GM18867 (cell line): ENCODE results near the gene MRPS18B.

Experiments used
- ATAC-seq: cut with Tn5 transposase; IDR thresholded peaks from one replicate; pipeline ENCODE4 v1.9.1; 2021; ENCODE audit warnings: mild to moderate bottlenecking, moderate library complexity; ENCODE audit not compliant: unreplicated experiment

The MRPS18B gene

DNA sequence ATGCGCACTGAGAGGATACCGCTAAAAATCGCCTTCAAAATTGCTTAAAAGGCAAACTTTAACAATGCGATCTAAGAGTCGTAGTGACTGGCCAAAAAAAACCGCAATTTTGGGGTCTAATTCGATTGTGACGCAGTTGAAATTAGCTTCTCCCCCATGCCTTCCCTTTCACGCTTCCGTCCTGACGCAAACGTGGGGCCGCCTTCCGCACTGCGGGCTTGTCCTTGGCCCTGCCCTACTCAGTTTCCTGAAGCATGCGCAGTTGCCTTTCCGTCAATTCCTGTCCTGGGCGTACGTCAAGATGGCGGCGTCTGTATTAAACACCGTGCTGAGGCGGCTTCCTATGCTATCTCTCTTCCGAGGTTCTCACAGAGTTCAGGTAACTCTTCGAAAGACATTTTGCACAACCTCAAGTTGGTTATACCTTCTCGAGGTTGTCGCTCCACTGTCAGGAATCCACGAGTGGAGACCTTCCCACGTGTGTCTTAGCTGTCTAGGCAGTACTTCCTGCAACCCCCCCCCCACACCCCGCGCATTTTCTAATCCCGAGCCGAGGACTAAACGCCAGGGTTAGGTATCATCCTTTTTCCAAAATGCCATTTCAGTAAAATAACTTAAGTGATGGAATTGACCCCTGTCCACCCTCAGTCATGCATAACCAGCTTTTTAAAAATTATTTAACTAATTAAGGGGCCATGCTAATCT, at the start of gene MRPS18B:
Gene MRPS18B, plus strand, starts transcription at position 276 of the 705 bp plus-strand sequence. Its CDS starts 26 bp downstream, at position 302.
- peak; percentile 72 for ATAC-seq

DNA sequence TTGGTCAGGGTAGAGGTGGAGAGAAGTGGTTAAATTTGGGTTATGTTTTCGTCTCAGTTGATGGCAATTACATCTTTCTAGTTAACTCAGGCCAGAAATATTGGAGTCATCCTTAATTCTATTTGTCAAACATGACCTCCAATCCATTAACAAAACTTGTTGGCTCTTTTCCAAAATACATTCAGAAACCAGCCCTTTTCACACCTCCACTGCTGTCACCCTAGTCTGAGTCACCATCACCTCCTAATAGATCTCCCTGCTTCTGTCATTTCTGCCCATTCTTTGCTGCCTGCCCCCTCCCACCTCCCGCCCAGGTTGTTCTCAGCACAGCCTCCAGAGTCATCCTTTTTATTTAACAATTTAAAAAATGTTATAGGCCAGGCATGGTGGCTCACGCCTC, 49.4 kb upstream of the MRPS18B start:
- ATAC-seq, result no peak

DNA sequence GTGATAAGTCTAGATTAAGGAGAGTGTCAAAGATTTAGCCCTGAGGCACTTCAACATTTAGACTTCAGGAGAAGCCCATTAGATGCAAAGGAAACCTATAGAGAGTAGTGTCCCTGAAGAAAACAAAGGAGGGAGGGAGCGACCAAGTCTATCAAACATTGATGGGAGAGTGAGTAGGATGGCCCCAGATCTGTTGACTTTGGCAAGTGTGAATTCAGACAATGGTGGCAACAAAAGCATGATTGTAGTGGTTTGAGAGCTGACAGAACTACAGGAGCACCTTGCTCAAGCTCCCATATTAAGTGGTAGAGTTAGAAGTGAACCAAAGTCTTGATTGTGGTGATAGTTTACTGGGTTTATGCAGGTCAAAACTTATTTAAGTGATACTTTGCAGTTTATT, 47.4 kb upstream of the MRPS18B start:
- ATAC-seq, result no peak

DNA sequence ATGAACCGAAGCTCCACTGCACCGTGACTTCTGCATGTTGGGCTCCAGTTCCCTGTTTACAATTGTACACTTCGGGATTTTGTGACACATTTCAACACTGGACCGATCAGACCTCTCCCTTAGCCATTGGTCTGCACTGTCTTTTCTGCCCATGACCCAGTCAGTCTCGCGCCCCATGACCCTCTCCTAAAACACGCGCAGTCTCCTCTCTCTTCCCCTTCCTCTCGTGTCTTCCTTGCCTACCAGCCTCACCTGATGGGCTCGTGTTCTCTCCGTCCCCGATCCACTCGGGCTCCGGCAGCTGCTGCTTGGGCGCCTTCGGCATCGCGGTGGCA, 46.9 kb upstream of the MRPS18B start:
- peak; percentile 13 for ATAC-seq

DNA sequence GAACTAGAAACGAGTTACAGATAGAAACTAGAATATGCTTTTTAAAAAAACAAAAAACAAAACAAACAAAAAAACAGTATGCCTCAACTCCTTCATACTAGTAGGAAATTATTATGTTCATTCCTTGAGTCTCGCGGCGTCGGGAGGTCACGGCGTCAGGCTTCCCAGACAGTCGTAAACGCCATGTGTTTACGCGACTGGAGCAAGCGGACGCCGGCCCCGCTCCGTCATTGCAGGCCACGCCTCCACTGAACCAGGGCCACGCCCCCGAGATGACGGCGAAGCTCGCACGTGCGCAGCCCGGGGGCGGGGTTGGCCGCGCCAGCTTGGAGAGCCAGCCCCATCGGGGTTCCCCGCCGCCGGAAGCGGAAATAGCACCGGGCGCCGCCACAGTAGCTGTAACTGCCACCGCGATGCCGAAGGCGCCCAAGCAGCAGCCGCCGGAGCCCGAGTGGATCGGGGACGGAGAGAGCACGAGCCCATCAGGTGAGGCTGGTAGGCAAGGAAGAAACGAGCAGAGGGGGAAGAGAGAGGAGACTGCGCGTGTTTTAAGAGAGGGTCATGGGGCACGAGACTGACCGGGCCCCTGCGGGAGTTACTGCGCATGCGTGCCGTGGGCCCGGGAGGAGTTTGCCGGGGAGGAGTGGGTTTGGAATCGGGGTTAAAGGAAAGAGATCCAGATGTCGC, 46.4 kb upstream of the MRPS18B start, which contains the start of gene ABCF1:
Gene ABCF1, plus strand, starts transcription at position 368 of the 687 bp plus-strand sequence. Its CDS starts 46 bp downstream, at position 414.
- peak; percentile 90 for ATAC-seq

DNA sequence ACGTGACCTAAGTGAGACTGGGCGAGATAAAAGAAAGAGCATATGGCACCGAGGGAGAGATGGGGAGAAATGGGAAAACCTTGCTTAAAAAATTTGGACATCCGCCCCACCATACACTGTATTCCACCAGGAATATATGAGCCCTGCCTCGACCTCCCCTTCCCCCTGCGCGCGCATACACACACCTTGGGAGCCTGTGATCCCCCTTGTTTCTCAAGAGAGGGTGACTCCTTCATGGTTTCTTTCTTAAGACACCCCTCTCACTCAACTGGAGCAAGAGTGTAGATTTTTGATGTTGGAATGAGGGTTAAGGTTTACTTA, 45.9 kb upstream of the MRPS18B start:
- no peak for ATAC-seq

DNA sequence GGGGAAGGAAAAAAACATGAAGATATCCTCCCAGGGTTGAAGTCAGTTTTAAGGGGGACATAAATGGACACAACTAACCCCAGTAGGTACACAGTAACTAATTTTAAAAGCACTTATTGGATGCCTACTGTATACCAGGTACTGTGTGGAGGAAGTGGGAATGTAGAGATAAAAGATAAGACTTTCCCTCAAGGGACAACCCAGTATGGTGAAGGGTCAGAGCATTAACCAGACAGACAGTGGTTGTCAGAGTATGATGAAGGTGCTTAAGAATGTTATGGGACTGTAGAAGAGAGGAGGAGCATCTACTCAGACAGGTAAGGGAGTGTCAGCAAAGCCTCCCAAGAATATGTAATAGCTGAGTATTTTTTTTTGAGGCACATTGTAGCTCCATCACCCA, 45.5 kb upstream of the MRPS18B start:
- ATAC-seq, result no peak

DNA sequence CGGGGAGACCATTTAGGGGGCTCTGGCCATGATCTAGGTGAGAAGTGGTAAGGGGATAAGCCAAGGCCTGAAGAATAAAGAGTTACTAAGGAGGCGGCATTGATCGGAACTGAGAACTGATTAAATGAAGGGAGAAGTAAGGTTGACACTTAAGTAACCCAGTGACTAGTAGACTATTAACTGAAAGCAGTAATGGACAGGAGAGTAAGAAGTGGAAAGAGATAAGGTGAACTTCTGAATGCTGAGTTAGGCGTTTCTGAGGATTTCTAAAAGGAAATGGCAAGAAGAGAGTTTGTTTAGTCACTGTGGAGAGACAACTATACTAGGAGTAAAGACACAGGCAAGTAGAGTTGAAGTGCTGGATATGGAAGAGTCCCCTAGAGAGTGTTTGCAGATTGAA, 44.5 kb upstream of the MRPS18B start:
- no peak for ATAC-seq

DNA sequence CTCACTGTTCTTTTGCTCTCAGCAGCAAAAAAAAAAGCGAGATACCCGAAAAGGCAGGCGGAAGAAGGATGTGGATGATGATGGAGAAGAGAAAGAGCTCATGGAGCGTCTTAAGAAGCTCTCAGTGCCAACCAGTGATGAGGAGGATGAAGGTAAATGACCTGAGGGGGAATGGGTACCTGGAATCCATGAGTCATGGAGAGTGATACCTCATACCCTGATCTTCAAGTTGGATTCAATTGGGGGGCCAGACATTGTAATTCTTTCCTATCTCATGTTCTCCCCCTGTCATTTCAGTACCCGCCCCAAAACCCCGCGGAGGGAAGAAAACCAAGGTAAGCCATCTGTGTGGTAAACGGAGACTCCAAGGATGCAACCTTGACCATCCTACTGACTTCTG, 39.6 kb upstream of the MRPS18B start:
- no peak for ATAC-seq

DNA sequence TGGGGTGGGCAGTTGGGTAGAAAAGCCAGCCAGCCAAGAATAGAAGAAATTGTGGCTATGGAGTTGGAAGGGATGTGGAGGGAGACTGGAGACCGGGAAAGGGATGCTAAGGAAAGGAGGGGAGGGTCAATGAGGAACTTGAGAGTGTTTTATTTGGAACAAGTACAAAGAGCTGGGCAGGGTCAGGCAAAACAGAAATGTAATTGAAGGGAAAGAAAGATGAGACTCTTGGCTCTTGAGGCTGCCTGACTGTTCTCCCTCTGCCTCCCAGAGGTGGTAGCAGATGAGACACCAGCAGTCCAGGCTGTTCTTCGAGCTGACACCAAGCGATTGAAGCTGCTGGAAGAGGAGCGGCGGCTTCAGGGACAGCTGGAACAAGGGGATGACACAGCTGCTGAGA, 33.7 kb upstream of the MRPS18B start:
- no peak for ATAC-seq

DNA sequence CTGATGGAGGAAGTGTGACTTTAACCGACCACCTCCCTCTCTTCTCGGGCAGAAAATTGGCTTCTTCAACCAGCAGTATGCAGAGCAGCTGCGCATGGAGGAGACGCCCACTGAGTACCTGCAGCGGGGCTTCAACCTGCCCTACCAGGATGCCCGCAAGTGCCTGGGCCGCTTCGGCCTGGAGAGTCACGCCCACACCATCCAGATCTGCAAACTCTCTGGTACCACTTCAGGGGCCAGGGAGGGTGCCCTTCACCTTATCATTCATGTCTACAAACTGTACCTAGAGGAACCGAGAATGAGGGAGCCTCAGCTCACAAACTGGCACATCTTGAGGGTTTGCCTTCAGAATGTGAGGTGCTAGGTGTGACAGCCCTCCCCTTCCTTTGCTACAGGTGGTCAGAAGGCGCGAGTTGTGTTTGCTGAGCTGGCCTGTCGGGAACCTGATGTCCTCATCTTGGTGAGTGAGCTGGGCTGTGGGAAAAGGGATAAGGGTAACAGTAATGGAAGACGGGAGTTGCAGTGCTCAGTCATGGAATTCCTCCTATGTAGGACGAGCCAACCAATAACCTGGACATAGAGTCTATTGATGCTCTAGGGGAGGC, 27.8 kb upstream of the MRPS18B start:
- no peak for ATAC-seq

DNA sequence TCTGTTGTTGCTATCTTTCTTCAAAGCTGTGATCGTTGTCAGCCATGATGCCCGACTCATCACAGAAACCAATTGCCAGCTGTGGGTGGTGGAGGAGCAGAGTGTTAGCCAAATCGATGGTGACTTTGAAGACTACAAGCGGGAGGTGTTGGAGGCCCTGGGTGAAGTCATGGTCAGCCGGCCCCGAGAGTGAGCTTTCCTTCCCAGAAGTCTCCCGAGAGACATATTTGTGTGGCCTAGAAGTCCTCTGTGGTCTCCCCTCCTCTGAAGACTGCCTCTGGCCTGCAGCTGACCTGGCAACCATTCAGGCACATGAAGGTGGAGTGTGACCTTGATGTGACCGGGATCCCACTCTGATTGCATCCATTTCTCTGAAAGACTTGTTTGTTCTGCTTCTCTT, 27.1 kb upstream of the MRPS18B start:
- no peak for ATAC-seq

DNA sequence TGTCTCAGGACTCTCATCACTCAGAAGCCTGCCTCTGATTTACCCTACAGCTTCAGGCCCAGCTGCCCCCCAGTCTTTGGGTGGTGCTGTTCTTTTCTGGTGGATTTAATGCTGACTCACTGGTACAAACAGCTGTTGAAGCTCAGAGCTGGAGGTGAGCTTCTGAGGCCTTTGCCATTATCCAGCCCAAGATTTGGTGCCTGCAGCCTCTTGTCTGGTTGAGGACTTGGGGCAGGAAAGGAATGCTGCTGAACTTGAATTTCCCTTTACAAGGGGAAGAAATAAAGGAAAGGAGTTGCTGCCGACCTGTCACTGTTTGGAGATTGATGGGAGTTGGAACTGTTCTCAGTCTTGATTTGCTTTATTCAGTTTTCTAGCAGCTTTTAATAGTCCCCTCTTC, 26.6 kb upstream of the MRPS18B start:
- ATAC-seq, result no peak

DNA sequence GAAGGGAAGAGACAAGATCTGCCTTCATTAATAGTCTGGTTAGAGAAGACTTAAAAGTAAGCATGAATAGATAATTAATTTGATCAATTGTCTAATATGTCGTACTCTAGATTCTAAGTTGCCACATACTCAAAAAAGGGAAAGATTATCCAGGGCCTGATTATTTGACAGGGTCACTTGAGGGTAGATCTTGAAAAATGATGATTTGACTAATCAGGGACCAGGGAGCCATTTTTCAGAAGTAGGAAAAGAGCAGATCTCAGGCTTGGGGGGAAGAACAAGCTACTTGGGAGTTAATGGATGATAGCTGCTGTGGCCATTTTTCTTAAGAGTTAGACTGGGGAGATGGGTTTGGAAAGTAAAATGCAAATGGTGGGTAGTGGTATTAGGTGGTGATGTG, 25.4 kb upstream of the MRPS18B start:
- no peak for ATAC-seq

DNA sequence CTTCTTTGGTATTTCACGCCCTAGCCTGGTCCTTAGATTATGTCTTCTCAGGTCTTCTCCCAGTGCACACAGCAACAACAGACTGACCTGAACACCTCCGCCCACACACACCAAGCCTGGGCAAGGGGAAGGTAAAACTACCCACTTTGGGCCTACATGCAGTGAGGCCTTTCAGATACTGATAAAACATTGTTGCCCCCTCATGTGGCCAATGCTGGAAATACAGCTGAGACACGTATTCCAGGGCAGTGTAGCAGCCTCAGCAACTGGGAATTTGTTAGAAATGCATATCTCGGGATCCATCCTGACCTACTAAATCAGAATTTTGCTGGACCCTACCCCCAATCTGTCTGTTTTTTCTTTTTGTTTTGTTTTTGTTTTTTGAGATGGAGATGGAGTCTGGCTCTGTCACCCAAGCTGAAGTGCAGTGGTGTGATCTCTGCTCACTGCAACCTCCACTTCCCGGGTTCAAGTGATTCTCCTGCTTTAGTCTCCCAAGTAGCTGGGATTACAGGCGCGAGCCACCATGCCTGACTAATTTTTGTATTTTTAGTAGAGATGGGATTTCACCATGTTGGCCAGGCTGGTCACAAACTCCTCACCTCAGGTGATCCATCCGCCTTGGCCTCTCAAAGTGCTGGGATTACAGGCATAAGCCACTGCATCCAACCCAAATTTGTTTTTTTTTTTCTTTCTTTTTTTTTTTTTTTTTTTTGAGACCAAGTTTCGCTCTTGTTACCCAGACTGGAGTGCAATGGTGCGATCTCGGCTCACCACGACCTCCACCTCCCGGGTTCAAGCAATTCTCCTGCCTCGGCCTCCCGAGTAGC, 20.1 kb upstream of the MRPS18B start:
- ATAC-seq, result peak; percentile 61

DNA sequence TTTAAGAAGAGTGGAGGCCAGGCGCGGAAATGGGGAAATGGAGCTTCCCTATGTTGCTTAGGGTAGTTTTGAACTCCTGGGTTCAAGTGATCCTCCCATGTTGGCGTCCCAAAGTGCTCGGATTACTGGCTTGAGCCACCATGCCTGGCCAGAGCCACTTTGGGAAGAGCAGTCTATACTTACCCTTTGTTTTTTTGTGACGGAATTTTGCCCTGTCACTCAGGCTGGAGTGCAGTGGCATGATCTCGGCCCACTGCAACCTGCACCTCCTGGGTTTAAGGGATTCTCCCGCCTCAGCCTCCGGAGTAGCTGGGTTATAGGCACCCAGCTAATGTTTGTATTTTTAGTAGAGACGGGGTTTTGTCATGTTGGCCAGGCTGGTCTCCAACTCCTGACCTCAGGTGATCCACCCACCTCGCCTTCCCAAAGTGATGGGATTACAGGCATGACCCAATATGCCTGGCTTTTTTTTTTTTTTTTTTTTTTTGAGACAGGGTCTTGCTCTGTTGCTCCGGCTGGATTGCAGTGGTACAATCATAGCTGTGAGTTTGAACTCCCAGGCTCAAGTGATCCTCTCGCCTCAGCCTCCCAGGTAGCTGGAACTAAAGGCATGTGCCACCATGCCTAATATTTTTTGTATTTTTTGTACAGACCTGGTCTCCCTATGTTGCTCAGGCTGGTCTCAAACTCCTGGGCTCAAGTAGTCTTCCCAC, 18.6 kb upstream of the MRPS18B start:
- ATAC-seq, result no peak

DNA sequence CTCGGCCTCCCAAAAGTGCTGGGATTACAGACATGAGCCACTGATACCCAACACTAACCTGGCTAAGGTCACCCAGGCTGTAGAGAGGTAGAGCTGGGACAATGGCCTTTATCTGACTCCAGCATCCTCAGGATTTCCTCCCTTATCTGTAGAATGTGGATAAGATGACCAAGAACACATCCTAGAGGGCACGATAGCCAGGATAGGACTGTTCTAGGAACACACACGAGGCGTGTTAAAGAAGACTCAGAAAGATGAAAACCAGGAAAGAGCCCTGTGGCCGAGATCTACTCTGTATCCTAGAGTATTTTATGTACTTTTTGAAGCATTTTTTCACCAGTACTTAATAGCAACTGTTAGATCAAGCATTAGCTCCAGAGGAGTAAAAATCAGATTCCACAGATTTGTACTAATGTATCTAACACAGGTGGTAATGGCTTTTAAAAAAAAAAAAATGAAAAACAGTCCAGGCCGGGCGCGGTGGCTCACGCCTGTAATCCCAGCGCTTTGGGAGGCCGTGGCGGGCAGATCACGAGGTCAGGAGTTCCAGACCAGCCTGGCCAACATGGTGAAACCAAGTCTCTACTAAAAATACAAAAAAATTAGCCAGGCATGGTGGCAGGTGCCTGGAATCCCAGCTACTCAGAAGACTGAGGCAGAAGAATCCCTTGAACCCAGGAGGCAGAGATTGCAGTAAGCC, 17.9 kb upstream of the MRPS18B start:
- no peak for ATAC-seq

DNA sequence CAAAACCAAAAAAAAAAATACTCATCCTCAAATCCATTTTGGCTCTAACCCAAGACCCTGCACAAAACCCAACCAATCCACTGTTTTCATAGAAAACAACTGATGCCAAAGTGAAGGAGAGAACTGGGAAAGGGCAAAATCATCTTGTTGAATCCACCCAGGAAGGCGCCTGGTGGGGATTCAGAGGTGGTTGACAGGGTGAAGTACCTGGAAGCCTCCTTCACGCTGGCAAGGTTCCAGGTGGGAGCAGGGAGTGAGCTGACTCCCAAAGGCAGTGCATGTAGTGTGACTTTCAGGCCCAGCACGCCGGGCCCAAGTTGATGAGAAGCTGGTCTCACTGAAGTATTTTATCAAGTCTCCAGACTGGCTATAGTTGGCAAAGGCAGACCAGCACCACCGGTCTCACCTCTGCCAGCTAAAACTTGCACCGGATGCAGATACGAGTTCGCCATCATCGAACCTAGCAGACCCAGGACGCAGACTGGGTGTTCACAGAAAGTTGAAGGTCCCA, 17.1 kb upstream of the MRPS18B start:
- ATAC-seq, result no peak

DNA sequence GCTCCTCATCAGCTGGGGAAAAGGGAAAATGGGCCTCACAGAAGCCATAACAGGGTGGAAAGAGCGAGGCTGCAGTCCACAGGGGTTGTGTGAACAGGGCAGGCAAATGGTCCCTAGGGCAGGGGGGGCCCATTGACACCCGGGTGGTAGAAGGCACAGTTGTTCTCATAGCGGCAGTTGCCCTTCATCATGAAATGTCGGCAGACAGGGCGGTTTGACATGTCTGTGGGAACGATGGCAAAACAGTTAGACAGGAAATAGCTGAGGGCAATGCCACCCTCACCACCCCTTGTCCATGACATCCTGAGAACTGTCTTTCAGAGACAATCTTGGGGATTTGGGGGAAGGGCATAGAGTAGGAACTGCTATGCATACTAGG, 16.2 kb upstream of the MRPS18B start:
- no peak for ATAC-seq
